ENCODE results near the gene RFWD3.

GRCh38 chr16:74700438-74701225 lies 34.0 kb upstream of the RFWD3 start, which contains the start of gene MLKL:
- TF ChIP-seq POLR2A (IDR thresholded peaks at IDR 0.05) (no peak), CTCF (IDR thresholded peaks at IDR 0.05) (no peak)

Measured in lower leg skin (tissue), 3 donors.